HG03025 (cell line): Measurements from ENCODE around the gene INTS1.

ENCODE experiments used
- ATAC-seq: cut with Tn5 transposase; IDR thresholded peaks from one replicate; pipeline ENCODE4 v1.9.1; 2021; ENCODE audit warnings: mild to moderate bottlenecking, moderate library complexity; ENCODE audit not compliant: unreplicated experiment, low FRiP score

The INTS1 gene

DNA sequence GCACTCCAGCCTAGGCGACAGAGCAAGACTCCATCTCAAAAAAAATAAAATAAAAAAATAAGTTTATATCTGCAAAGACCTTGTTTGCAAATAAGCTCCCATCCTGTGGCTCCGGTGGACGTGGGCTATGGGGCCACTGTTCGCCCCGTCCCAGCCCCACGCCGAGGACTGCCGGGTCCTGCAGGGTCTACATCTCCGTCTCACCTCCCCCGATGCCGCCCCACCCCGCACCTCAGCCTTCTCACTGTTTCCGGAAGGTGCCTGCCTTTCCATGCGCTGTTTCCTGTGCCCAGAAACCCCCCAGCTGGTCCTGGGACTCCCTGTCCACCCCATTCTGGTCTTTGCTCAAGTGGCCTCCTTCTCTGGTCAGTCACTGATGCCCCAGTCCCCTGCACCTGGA, 5.0 kb upstream of the INTS1 start:
- no peak for ATAC-seq

DNA sequence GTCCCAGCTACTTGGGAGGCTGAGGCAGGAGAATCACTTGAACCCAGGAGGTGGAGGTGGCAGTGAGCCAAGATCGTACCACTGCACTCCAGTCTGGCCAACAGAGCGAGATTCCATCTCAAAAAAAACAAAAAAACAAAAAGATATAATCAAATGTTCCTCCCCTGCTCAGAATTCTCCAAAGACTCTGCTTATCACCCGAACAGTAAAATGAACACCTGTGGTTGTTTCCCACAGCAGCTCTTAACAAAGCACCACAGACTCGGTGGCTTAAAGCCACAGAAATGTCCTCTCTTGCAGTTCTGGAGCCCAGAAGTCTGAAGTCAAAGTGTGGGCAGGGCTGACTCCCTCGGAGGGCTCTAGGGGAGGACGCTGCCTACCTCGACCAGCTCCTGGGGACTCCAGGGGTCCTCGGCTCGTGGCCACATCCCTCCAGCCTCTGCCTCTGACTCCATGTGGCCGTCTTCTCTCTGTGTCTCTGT, 4.1 kb upstream of the INTS1 start:
- no peak for ATAC-seq

DNA sequence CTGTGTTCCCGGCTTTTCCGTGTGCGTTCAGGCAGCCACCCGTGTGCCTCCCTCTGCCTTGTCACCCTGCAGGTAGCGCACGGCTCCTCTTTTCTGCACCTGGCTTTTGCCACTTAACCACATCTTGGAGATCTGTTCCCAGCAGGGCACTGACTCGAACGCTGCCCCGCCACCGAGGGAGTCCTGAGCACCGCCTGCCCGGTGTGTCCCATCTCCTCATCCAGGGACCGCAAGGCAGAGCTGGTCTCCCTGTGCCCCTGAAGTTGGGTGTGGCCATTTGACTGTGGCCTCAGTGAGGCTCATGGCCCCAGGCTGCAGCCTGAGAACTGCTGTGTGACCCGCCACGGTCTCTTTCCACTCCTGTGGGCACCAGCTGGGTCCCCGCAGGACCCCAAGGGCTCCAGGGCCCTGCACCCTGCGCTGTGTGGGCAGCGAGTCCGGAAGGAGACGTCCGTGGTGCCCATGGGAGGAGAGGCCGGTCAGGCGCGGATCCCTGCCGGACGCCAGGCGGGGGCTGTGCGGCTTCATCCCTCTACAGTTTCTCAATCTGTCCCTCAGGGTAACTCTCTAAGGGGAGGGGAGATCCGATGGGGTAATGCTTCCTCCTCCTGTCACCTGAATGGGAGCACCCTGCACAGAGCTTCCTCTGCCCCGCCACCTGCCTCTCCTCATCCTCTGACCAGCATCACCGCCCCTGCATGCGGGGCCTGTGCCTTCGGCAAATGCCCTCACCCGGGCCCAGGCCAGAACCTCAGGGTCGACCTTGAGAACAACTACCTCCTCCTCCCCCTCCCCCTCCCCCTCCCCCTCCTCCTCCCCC, 1.8 kb upstream of the INTS1 start:
- no peak for ATAC-seq

DNA sequence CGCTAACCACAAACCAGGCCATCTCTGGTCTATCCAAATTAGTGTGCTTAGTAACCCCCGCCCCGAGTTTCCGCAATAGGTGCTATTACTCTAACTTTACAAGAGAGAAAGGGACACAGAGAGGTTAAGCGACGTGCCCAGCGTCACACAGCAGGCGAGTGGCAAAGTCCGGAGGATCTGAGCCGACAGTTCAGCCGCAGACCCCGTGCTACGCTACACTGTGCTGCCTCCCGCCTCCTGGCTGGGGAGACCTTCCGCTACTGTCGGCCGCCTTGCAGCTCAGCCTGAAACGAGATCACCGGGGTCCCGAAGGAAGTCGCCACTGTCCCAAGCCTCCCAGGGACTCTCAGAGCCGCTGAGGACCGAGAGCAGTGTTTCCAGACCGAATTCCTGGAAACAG, 799 bp downstream of the INTS1 start:
- no peak for ATAC-seq

DNA sequence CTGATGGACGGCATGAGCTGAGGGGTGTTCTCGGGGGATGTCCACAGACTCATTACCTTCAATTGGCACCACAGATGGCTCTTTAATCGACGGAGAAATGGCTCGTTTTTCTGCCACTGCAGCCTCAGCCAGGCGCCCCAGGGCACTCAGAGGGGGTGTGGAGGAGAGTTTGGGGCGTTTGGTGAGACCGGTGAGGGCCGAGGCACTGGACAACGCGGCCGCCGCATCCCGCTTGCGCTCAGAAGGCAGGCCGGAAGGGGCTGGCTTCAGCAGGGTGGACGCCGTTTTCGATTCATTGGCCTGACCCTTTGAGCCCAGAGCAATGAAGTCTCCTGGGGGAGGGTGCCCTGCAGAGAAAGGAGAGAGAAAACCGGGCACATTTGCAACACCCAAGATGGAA, 1.3 kb downstream of the INTS1 start:
- ATAC-seq = no peak

DNA sequence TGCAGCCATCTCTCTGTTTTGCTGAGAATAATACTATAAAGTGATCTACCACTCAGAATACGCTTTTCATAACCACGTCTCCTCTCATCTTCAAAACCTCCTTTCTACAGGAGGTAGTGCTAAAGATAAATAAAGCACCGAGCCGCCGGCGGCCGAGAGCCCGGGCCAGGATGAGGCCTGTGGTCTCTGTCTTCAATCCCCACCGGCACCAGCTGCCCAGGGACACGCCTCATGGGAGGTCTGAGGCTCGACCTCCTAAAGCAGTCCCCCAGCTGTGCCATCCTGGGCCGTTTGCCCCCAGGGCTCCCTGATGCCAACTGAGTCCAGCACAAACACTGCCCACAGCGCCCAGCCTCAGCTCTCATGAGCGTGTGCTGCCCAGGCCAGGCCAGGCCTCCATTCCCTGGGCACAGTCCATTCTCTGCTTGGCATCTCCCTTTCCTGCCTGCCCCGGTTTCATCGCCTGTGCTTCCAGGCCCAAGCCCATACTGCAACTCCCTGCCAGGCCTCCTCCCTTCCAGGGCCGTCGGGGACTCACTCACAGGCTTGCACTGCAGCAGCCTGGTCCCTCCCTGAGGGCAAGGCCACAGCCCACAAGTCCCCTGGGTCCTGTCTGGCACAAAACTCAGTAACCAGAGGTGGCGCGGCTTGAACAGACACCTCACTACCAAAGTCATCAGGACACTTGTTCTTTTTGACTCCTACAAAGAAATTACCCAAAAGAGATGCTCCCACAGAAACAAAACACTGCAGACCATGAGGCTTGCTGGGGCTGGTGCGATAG, 2.5 kb downstream of the INTS1 start:
- no peak for ATAC-seq

DNA sequence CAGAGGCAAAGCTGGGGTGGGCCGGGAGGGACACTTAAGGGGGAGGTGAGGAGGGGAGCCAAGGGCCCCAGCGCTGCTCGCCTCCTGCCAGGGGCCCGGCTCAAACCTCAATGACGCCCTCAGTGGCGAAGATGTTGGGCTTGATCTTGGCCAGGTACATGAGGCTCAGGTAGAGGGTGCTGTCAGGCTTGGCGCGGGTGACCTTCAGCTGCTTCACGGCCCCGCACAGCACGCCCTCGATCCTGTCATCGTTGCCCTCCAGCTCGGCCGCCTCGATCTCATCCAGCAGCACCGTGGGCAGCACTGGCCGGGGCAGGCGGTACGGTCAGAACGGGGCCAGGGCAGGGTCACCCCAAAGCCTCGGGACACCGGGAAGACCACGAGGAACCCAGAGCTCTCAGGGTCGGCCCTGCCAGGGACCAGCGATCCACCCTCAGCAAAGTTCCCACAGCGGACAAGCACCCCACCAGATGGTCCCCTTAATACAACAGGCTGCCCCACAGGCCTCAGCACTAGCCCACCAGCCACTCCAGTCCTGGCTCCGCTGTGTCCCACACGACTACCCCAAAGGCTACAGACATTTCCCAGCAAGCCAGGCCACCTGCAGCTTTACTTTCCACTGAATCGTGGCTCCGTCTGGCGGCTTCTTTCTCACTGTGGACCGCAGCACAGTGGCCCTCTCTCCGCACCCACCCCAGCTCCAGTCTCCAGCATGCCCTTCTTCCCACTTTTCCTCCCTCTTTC, 4.0 kb downstream of the INTS1 start:
- no peak for ATAC-seq

DNA sequence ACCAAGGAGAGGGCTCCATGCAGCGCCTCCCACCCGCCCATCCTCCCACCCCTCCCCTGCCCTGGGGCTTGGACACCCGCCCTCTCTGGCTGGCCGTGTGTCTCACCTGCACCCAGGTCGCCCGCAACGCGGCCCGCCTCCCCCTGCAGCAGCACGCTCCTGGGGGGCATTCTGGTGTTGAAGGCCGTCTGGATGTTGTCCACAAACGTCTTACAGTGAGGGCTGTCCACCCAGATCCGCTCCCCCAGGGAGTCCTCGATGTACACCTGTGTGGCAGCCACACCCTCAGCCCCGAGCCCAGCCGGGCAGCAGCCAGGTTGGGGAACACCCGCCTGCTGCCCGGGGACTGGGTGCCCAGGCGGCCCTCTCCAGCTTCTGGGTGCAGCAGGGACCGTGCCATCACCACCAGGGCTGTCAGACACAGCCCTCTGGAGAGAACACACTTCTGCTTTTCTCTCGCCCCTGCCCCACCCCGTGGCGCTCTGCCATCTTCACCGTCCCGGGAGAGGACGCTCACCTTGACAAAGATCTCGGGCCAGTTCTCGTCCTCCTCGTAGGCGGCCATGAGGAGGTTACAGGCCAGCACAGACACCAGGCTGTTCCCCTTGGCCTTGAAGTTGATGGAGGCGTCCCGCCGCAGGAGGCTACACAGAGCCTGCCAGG, 4.7 kb downstream of the INTS1 start:
- ATAC-seq = no peak

DNA sequence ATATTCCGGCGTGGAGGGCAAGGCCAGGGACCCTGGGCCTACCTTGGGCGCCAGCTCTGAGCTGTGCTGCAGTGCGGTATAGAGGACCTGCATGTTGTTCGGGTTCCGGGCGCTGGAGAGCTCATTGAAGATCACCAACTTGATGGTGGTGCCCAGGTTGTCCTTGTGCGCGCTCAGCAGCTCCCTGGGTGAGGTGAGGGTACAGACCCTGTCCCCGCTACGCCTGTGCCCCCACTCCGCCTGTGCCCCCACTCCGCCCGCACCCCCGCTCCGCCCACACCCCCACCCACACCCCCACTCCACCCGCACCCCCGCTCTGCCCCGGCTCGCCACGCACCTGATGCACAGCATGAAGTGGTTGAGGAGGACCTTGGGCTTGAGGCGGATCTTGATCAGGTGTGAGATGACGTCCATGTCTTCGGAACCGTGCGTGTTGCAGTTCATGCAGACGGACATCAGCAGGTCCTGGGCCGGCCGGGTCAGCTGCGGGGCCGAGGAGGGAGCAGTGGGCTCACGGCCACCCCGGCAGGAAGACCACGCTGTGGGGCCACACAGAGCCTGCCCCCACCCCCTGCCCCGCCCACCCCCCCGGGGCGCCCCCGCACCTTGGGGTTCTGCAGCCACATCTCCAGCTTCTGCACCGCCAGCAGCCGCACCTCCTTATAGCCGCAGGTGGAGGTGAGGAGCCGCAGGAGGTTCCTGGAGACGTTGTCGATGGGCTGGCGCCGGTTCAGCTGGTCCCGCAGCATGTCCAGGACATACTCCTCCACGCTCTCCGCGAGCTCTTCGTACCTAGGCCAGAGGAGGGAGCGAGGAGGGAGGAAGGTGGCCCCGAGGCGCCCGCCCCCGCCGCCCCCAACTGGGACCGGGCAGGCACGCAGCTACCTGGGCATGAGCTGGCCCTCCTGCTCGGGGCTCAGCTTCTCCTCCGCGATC, 5.6 kb downstream of the INTS1 start:
- no peak for ATAC-seq

DNA sequence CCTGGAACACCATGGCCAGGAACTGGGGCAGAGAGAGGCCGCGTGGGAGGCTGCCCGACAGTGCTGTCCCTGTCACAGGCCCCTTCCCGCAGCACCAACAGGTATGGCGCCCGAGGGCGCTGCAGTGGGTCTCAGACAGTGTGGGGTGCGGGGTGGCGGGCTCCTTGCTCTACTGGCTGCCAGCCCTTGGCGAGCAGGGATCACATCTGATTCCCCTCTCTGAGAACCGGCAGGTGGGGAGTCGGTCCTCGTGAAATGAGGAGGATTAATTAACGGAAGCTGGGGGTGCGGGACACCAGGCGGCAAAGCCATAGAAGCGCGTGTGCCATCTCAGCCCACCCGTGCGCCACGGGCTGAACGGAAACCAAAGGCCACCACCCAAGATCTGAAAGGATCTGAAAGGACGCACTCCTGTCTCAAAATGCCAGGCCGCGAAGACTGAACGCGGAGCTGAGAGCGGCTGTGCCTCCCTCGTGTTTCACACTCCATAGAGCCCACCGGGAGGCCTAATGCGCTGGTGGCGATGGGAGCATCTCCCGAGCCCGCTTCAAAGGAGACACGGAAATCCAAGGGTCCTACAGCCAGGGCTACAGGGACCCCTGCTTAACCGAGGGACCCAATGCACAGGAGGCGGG, 6.8 kb downstream of the INTS1 start:
- no peak for ATAC-seq

DNA sequence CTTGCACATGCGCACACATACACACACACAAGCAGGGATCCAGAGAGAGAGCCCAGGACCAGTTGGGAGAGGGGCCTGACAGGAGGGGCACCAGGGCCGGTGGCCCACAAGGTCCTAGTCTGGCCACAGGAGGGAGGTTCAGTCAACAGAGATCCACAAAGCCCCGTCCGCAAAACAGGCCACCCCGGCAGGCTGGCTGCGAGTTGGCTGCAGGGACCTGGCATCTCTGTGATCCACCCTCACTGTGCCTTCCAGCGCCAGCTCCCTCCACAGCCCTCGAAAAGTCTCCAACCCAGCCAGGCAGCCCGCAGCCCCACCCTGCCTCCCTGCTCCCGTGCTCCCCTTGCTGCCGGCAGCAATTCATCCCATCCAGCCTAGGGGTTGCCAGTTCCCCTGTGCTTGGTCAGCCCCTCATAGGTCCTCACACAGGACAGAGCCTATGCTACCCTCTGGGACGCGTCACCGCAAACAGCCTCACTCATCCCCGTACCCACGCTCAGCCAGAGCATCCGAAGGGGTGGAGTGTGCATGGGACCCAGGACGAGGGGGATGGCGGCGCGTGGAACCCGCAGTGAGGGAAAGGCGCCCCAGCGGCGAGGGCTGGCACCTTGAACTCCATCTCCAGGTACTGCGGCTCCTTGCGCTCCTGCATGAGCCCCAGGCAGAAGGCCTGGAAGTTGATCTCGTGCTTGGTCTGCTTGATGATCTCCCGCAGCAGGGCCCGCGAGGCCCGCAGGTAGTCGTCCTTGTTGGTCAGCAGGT, 7.5 kb downstream of the INTS1 start:
- no peak for ATAC-seq

DNA sequence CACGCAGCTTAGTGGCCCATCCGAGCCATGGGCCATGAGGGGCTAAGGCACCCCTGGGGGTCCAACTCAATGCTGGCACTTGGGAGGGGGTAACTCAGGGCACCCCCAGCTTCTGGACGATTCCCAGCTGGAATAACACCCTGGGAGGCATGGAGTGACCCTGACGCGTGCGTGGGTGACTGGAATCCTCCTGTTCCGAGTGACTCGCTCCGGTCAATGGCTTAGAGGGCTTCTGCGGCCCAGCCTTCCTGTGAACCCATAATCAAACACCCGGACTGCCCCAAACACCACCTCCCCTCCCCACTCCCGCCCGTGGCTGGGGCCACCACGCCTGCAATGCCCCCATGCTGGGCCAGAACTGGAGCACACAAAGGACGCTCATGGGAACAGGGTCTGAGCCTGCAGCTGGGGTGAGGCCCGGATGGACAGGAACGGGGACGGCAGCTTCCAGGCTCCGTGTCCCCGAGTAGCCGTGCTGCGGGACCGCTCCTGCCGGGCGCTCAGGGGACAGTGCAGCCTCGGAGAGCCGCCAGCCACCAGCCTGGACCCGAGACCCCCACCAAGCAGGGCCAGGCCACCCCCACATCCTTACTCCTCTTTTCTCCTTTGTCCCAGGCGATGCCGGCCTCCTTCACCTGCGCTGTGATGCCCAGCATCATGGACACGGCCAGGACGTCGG, 8.5 kb downstream of the INTS1 start:
- ATAC-seq = no peak

DNA sequence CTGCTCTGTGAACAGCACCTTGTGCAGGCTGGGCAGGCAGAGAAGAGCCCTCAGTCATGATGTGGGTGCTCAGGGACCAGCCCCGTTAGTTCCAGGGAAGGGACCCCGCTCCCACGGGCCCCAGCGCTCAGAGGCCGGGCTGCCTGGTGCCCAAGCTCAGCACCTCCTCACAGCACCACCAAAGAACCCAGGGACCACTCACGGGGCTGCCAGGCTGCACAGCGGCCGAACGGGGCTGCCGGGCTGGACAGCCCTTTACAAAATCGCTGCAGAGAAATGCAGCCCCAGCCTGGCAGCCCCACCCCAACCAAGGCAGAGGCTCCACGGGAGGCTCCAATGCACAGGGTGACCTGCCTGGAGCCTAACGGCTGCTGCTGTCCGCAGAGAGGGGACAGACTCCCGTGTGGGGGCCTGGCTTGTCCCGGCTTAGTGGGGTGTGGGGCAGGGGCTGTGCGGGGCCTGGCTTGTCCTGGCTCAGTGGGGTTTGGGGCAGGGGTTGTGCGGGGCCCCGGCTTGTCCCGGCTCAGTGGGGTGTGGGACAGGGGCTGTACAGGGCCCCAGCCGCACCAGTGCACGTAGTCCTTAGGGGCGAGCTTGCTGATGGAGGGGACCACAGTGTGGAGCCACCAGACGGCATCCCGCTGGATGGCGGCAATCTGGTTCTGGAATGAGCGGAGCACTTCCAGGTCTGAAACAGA, 9.2 kb downstream of the INTS1 start:
- no peak for ATAC-seq

DNA sequence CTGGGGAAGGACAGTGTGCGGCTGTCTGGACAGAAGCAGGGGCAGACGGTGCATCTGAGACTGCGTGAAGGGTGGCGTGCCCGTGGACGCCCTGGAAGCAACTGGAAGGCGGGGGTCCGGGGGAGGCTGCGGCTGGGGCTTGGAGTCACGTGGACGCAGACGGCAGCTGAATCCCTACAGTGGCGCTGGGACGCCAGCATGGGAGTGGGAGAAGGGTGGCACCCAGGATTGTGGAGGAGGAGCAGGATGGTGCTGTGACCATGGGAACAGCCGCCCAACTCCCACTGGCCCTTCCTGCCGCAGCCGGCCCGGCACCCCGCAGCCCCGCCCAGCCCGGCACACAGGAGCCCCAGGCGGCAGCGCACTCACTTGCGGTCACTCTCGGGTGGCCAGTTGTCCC, 9.7 kb downstream of the INTS1 start:
- no peak for ATAC-seq

DNA sequence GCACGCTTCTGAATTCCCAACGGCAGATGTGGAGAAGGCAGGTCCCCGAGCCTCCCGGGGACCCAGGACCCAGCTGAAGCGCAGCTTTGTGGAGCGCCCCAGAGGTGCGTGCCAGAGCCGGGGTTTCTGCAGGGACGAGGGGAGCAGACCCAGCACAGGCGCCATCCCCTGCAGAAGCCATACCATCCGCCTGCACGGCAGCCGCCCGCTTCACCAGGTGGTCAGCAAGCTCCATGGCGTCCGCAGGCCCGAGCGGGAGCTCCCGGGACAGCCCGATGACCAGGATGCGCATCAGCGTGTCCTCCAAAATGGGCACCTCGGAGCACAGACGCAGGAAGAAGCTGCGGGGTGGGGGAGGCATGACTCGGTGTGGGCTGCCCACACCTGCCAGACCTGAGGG, 10.6 kb downstream of the INTS1 start:
- no peak for ATAC-seq

DNA sequence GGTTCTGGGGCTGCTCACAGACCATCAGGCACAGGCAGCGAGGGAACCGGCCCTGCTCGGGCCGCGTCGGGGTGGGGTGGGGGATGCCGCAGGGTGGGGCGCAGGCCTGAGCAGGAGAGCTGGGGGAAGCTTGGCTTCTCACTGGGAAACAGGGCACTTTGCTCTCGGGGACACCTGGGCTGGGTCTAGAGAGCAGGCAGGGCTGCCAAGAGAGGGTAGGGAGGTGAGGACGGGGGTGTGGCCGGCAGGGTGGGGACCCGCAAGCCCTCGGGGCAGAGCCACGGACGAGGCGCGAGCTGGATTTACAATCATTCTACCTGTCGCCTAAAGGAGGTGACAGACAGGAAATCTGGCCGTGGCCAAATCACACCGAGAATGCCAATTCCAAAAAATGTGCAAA, 11.1 kb downstream of the INTS1 start:
- ATAC-seq = no peak

DNA sequence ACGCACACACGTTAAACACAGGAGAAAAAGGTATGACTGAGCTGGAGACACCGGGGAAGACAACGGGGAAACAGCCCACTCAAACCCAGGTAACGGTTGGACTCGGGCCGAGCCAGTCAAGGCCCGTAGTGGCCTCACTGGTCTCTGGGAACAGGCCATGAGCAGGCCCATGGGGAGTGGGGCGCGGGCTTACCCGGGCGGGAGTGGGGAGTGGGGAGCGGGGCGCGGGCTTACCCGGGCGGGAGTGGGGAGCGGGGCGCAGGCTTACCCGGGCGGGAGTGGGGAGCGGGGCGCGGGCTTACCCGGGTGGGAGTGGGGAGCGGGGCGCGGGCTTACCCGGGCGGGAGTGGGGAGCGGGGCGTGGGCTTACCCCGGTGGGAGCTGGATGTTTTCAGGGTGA, 11.5 kb downstream of the INTS1 start:
- ATAC-seq = no peak
